ENCODE measurements around the gene GAL3ST1.

The GAL3ST1 gene

GRCh38 chr22:30523646-30524489 is 50.6 kb downstream of the GAL3ST1 start:
- no peak for DNase-seq

GRCh38 chr22:30521368-30522156 is 52.9 kb downstream of the GAL3ST1 start:
- no peak for DNase-seq

GRCh38 chr22:30519842-30520425 is 54.5 kb downstream of the GAL3ST1 start:
- DNase-seq, result no peak

- no peak for DNase-seq
Observed at GRCh38 chr22:30516731-30517130, 57.7 kb downstream of the GAL3ST1 start.

GRCh38 chr22:30516273-30516672 is 58.2 kb downstream of the GAL3ST1 start:
- no peak for DNase-seq

GRCh38 chr22:30514252-30514651 is 60.2 kb downstream of the GAL3ST1 start:
- DNase-seq, result no peak

- DNase-seq, result no peak
Observed at GRCh38 chr22:30513462-30513861, 61.0 kb downstream of the GAL3ST1 start.

GRCh38 chr22:30511911-30512310 is 62.6 kb downstream of the GAL3ST1 start:
- no peak for DNase-seq

- DNase-seq, result no peak
Observed at GRCh38 chr22:30511109-30511508, 63.4 kb downstream of the GAL3ST1 start.

- DNase-seq, result no peak
Observed at GRCh38 chr22:30508216-30508615, 66.2 kb downstream of the GAL3ST1 start.

GRCh38 chr22:30507670-30508069 is 66.8 kb downstream of the GAL3ST1 start:
- no peak for DNase-seq

GRCh38 chr22:30506507-30506968 is 67.9 kb downstream of the GAL3ST1 start:
- DNase-seq, result no peak
